Ishikawa (cell line): Measurements from ENCODE around the gene CNN3.

Experiments
- CEBPB ChIP-seq: IDR thresholded peaks from 2 replicates; pipeline ENCODE4 v1.6.1; 2012
- CREB1 ChIP-seq: IDR thresholded peaks from 2 replicates; pipeline ENCODE4 v1.6.1; 2012; ENCODE audit warnings: low read depth
- EGR1 ChIP-seq: IDR thresholded peaks from 2 replicates; pipeline ENCODE4 v1.6.1; 2012
- EP300 ChIP-seq: IDR thresholded peaks from 2 replicates; pipeline ENCODE4 v1.6.1; 2012; ENCODE audit warnings: borderline replicate concordance
- FOXM1 ChIP-seq: IDR thresholded peaks from 2 replicates; pipeline ENCODE4 v1.6.1; 2012; ENCODE audit warnings: low read depth, borderline replicate concordance
- MAX ChIP-seq: IDR thresholded peaks from 2 replicates; pipeline ENCODE4 v1.6.1; 2012
- NFIC ChIP-seq: IDR thresholded peaks from 2 replicates; pipeline ENCODE4 v1.6.1; 2012
- RAD21 ChIP-seq: IDR thresholded peaks from 2 replicates; pipeline ENCODE4 v1.6.1; 2012; ENCODE audit warnings: low read depth
- REST ChIP-seq: IDR thresholded peaks from 2 replicates; pipeline ENCODE4 v1.6.1; 2012; ENCODE audit warnings: low read depth, mild to moderate bottlenecking
- TAF1 ChIP-seq: IDR thresholded peaks from 2 replicates; pipeline ENCODE4 v1.6.1; 2012; ENCODE audit warnings: low read depth, mild to moderate bottlenecking
- TCF12 ChIP-seq: IDR thresholded peaks from 2 replicates; pipeline ENCODE4 v1.6.1; 2012; ENCODE audit warnings: low read depth
- TEAD4 ChIP-seq: IDR thresholded peaks from 2 replicates; pipeline ENCODE4 v1.6.1; 2012
- USF1 ChIP-seq: IDR thresholded peaks from 2 replicates; pipeline ENCODE4 v1.6.1; 2012
- YY1 ChIP-seq: IDR thresholded peaks from 2 replicates; pipeline ENCODE4 v1.6.1; 2012; ENCODE audit warnings: low read depth
- ZBTB7A ChIP-seq: IDR thresholded peaks from 2 replicates; pipeline ENCODE4 v1.6.1; 2012; ENCODE audit warnings: low read depth

CNN3 gene

DNA sequence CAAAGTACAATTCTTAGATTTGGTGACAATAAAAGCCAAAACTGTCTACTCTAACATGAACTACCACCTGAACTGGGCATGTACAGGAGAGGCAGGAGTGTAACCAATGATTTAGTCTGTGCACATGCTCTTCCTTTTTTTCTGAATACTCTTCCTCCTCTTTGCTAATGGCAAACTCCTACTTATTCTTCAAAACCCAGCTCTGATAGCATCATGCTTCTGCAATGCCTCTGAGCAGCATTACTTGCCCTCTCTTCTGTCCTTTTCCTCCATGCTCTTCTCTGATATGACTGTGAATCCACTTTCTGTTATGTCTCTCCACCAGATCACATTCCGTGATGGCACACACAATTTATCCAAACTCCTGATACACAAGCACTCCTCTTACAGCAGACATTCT is 31.4 kb downstream of the CNN3 start:
- TF ChIP-seq CREB1 (no peak), TCF12 (no peak), CEBPB (no peak), RAD21 (no peak), TAF1 (no peak), MAX (no peak), EGR1 (no peak)

GRCh38 chr1:94894630-94895029 is 32.3 kb downstream of the CNN3 start:
- no peak for TF ChIP-seq MAX
- no peak for TF ChIP-seq RAD21
- TF ChIP-seq CREB1, result no peak

DNA sequence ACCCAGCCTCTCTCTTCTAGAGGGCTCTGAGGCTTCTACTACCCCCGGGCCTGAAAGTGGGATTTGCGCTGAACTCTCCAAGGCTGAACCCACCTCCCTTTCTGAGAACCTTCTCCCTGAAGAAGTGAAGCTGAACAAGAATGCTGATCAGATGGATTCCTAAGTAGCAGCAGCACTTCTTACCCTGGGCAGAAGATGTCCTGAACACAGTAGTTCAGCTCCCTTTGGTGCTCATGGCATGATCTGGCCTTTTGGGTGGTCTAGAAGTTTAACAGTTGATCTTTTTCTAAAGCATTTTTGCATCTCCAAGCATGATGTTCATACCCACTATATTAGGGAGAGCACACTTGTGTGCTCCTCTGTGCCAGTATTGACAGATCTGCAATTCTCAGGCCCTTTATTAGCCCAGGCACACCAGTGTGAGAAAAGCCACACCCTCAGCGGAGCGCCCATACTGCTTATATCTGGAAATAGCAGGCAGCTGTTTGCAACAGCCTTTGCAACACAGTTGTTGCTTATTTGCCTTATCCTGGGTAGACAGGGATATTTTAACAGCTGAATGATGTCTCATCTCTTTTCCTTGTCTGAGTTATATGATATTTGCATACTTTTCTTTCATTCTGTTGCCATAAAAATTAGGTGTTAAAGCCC is 34.2 kb downstream of the CNN3 start:
- TF ChIP-seq RAD21 (no peak), USF1 (no peak), YY1 (no peak), NFIC (no peak), MAX (no peak), CREB1 (no peak), TAF1 (no peak), FOXM1 (no peak), TEAD4 (no peak), CEBPB (no peak), TCF12 (no peak), EP300 (no peak), REST (no peak), ZBTB7A (no peak), EGR1 (no peak)

GRCh38 chr1:94888201-94888600 is 38.7 kb downstream of the CNN3 start:
- TF ChIP-seq CREB1 (no peak), TEAD4 (no peak), TAF1 (no peak), MAX (no peak), USF1 (no peak), NFIC (no peak), ZBTB7A (no peak), FOXM1 (no peak)

DNA sequence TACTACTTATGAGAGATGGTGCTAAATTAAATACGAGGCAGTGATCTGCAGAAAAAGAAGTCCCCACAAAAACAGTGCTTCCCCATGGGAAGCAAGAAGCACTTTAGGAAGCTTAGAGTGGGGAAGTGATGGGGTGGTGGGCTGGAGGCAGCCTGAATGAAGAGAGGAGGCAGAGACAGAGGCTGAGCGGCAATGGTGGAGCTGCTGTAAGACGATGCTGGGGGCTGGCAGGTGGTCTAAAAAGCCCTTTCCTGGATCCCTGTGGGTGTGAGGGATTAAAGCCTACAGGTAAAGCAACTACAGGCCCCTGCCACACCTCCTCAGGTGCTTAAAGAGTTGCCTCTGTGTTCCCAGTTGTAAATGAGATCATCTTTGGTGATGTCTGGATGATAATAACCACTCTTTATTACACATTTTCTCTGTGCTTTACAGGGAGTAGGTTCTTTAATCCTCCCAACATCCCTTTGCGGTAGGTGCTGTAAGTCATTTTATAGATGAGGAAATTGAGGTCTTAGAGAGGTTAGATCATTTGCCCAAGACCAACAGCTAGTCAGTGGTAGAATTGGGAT is 39.2 kb downstream of the CNN3 start:
- TF ChIP-seq NFIC (no peak), ZBTB7A (no peak), USF1 (no peak), EGR1 (no peak)

DNA sequence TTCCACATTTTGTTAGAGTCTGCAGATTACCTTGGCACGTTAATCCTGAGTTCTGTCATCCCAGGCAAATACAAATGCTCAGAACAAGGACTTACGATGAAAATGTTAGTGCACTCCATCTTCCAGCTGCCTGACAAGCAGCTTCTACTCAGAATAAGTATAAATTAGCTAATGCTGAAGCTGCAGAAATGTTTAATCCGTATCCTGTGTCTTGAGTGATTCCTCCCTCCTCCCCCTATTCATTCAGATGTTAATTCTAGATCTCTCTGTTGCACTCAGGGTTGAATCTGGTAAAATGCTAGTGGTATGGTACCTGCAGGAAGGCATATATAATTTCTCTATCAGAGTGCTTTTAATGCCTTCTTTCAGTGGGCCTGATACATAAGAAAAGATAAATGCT is 39.8 kb downstream of the CNN3 start:
- TF ChIP-seq ZBTB7A (no peak), NFIC (no peak), TEAD4 (no peak), MAX (no peak), EP300 (no peak), USF1 (no peak), FOXM1 (no peak), RAD21 (no peak), CREB1 (no peak), TCF12 (no peak), YY1 (no peak), EGR1 (no peak), CEBPB (no peak), REST (no peak), TAF1 (no peak)
